Gastrocnemius medialis (tissue), 4 donors: Measurements from ENCODE around the gene HOXD8. TPM values are rescaled to one million over a fixed set of nuclear protein-coding genes. Genes with fewer than 3 reads are reported as not detected.

Source experiments
- ATAC-seq, 2 donors: fragments of 150-250 bp; one replicate each; pipeline ENCODE4 v1.9.1; 2016
- DNase-seq, 2 donors: peaks; one replicate each; pipeline ENCODE4 v3.0.0-alpha.2; 2019
- H3K27ac ChIP-seq, 4 donors: fragments of 200-600 bp; sonication (generic); 1 replicate in 1 of 4; 2 replicates in 3 of 4; pipeline ENCODE4 v1.5.1; 2016 to 2018; ENCODE audit warnings: mild to moderate bottlenecking in 2 of 4, moderate library complexity in 1 of 4
- H3K27me3 ChIP-seq, 3 donors: fragments of 200-600 bp; sonication (generic) in 2 of 3; 1 replicate in 1 of 3; 2 replicates in 2 of 3; pipeline versions ENCODE4 v1.5.1 to v1.6.0; 2016 to 2019; ENCODE audit warnings: mild to moderate bottlenecking in 1 of 3, moderate library complexity in 1 of 3
- H3K36me3 ChIP-seq, 2 donors: fragments of 200-600 bp; sonication (generic) in 1 of 2; one replicate each; pipeline ENCODE4 v1.5.1; 2017 to 2018
- H3K4me1 ChIP-seq, 2 donors: fragments of 200-600 bp; sonication (generic) in 1 of 2; one replicate each; pipeline ENCODE4 v1.5.1; 2016 to 2017; ENCODE audit warnings: mild to moderate bottlenecking in 2 of 2
- H3K4me3 ChIP-seq, 4 donors: fragments of 200-600 bp; sonication (generic) in 3 of 4; 1 replicate in 1 of 4; 2 replicates in 3 of 4; pipeline ENCODE4 v1.5.1; 2016 to 2019; ENCODE audit warnings: mild to moderate bottlenecking in 2 of 4
- H3K9me3 ChIP-seq, 3 donors: fragments of 200-600 bp; sonication (generic) in 2 of 3; 1 replicate in 1 of 3; 2 replicates in 2 of 3; pipeline ENCODE4 v1.5.1; 2016 to 2019
- POLR2A ChIP-seq, 2 donors: fragments of 450-650 bp; IDR thresholded peaks; one replicate each; pipeline ENCODE4 v1.6.1; 2017; ENCODE audit warnings: antibody characterized with exemption in 2 of 2, mild to moderate bottlenecking in 2 of 2, moderate library complexity in 2 of 2
- in situ Hi-C, 4 donors: fragments of 200-750 bp; cut with MboI; loops; one replicate each; pipeline versions ENCODE4 v1.15.0 to v1.8.0; 2017; ENCODE audit warnings: low sequenced_read_pairs in 4 of 4
- intact Hi-C: fragments of 100-400 bp; cut with DNase I; formaldehyde crosslinking; loops from one replicate; pipeline ENCODE4 v1.15.1; 2023; ENCODE audit warnings: low total_unique reads
- total RNA-seq, 4 donors: library from RNA; depleted of rRNA; stranded (reverse); fragments of >200 nt; gene quantifications; one replicate each; pipeline versions ENCODE4 v1.1.0 to v1.2.3, GENCODE V29; 2016
- TF ChIP-seq, protein P1 (sequence below), 5 experiments: fragments of 450-650 bp in 3 of 5; fragments of 200-600 bp in 2 of 5; sonication (generic) in 2 of 5; IDR thresholded peaks in 4 of 5; conservative IDR thresholded peaks in 1 of 5; 1 replicate in 4 of 5; 2 replicates in 1 of 5; pipeline ENCODE4 v1.5.1; 2016 to 2019; ENCODE audit warnings: antibody characterized with exemption in 5 of 5, mild to moderate bottlenecking in 3 of 5, moderate library complexity in 3 of 5

Gene HOXD8
- total RNA-seq, 4 donors from 2014 or later, result 4.0 to 12.0 (median 7.2) TPM

DNA sequence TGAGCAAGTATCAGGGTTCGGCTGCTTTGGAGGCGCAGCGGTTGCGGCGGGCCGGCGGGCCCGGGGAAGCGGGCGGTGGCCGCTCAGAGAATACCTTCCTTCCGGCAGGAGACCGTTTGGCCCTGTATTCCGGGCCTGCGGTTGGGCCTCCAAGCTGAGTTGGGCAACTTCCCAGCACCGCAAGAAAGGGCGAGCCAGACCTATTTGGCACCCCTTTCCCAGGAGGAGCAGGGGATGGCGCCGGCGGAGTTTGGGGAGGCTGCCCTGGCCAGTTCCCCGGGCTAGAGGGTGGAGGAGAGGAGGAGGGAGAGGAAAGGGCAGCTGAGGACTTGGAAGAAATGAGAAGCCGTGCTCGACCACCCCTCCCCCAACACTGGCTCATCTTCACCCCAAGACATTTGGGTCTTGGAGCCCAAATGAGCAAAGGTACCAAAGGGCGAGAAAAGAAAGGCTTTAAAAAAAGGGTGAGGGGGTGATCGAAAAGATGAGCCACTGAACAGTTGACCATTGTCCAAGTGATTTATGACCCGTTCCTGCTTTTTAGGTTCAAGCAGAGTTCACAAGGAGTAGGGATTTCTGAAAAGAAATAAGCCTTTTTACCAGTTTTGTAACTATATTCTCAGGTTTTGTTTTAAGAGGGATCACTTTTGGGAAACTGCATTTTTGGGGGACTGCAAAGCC, 36.0 kb downstream of the HOXD8 start:
- Histone ChIP-seq H3K4me1 (peaks cover 0 to 5% of the 10 kb centered on the region in 2 donors), H3K4me3 (peak overlapping the region in 1 of 4 donors; percentile 17), H3K36me3 (no peaks in the 10 kb centered on the region), H3K27me3 (peaks cover 24 to 51% (median 50%) of the 10 kb centered on the region in 3 donors), H3K9me3 (no peaks in the 10 kb centered on the region), H3K27ac (no peak overlapping the region)
- intact Hi-C loops (no loop called here), in situ Hi-C loops (no loop called here)
- no peak for TF ChIP-seq POLR2A (IDR thresholded peaks at IDR 0.05)
- TF ChIP-seq, protein P1, sequence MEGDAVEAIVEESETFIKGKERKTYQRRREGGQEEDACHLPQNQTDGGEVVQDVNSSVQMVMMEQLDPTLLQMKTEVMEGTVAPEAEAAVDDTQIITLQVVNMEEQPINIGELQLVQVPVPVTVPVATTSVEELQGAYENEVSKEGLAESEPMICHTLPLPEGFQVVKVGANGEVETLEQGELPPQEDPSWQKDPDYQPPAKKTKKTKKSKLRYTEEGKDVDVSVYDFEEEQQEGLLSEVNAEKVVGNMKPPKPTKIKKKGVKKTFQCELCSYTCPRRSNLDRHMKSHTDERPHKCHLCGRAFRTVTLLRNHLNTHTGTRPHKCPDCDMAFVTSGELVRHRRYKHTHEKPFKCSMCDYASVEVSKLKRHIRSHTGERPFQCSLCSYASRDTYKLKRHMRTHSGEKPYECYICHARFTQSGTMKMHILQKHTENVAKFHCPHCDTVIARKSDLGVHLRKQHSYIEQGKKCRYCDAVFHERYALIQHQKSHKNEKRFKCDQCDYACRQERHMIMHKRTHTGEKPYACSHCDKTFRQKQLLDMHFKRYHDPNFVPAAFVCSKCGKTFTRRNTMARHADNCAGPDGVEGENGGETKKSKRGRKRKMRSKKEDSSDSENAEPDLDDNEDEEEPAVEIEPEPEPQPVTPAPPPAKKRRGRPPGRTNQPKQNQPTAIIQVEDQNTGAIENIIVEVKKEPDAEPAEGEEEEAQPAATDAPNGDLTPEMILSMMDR (IDR thresholded peaks at IDR 0.05 in 4 of 5, conservative IDR thresholded peaks at IDR 0.05 in 1 of 5), result no peak
- no peak for DNase-seq
- ATAC-seq, result no peak

DNA sequence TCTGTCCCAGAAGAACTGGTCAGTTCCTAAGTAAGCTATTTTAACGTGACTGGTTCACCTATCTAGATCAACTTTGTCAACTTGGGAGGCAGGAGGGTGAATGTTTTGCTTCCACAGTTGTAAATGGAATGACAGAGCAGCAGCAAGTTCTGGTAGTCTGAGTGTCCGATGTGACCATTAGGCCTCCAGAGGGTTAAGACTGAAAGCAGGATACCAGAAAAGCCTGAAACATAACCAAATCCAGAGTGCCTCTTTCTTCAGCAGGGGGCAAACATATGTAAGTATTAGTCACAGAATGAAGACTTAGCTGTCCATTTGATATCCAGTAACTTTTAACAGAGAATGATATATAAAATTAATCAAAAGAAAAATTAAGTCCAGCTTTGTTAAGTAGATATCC, 36.8 kb downstream of the HOXD8 start:
- Histone ChIP-seq H3K4me1 (no peaks in the 10 kb centered on the region), H3K27ac (no peak overlapping the region), H3K36me3 (no peaks in the 10 kb centered on the region), H3K9me3 (no peaks in the 10 kb centered on the region), H3K4me3 (no peak overlapping the region), H3K27me3 (peaks cover 19 to 47% (median 43%) of the 10 kb centered on the region in 3 donors)
- DNase-seq (no peak), ATAC-seq (no peak)
- TF ChIP-seq, protein P1 (IDR thresholded peaks at IDR 0.05 in 4 of 5, conservative IDR thresholded peaks at IDR 0.05 in 1 of 5), result no peak
- TF ChIP-seq POLR2A (IDR thresholded peaks at IDR 0.05), result no peak
- intact Hi-C loops, result no loop called here
- in situ Hi-C loops, result no loop called here

DNA sequence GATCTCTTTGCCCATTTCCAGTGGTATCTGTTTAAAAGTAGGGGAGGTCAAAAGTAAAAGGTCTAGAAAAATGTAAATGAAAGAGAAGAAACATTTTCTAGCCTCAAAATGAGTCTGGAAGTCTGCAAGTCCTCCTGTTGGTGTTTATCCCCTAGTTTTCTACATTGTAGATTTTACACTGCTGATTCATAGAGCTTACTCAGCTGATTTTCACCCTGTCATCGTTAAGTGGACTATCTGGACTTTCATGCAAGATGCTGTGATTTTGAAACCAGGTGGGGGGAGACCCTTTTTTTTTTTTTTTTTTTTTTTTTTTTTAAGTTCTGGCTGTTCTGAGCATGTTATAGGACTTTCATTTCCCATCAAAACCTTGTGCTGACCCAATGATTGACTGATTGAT, 37.9 kb downstream of the HOXD8 start:
- TF ChIP-seq POLR2A (IDR thresholded peaks at IDR 0.05), result no peak
- TF ChIP-seq, protein P1 (IDR thresholded peaks at IDR 0.05 in 4 of 5, conservative IDR thresholded peaks at IDR 0.05 in 1 of 5), result no peak
- no peak overlapping the region for H3K4me3 ChIP-seq
- no peak overlapping the region for H3K27ac ChIP-seq
- in situ Hi-C loops, result no loop called here
- no peaks in the 10 kb centered on the region for H3K4me1 ChIP-seq
- H3K27me3 ChIP-seq, result peaks cover 27 to 49% (median 39%) of the 10 kb centered on the region in 3 donors
- DNase-seq (no peak), ATAC-seq (no peak)
- H3K9me3 ChIP-seq, result no peaks in the 10 kb centered on the region
- intact Hi-C loops, result no loop called here
- H3K36me3 ChIP-seq, result no peaks in the 10 kb centered on the region

DNA sequence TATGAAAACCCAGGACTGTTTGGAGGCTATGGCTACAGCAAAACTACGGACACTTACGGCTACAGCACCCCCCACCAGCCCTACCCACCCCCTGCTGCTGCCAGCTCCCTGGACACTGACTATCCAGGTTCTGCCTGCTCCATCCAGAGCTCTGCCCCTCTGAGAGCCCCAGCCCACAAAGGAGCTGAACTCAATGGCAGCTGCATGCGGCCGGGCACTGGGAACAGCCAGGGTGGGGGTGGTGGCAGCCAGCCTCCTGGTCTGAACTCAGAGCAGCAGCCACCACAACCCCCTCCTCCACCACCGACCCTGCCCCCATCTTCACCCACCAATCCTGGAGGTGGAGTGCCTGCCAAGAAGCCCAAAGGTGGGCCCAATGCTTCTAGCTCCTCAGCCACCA, 39.7 kb downstream of the HOXD8 start:
- no peaks in the 10 kb centered on the region for H3K36me3 ChIP-seq
- no peaks in the 10 kb centered on the region for H3K9me3 ChIP-seq
- H3K4me1 ChIP-seq, result no peaks in the 10 kb centered on the region
- H3K27ac ChIP-seq, result no peak overlapping the region
- peaks cover 22 to 39% (median 38%) of the 10 kb centered on the region in 3 donors for H3K27me3 ChIP-seq
- no peak for DNase-seq
- intact Hi-C loops (no loop called here), in situ Hi-C loops (no loop called here)
- ATAC-seq, result no peak
- no peak for TF ChIP-seq POLR2A (IDR thresholded peaks at IDR 0.05)
- H3K4me3 ChIP-seq, result no peak overlapping the region

DNA sequence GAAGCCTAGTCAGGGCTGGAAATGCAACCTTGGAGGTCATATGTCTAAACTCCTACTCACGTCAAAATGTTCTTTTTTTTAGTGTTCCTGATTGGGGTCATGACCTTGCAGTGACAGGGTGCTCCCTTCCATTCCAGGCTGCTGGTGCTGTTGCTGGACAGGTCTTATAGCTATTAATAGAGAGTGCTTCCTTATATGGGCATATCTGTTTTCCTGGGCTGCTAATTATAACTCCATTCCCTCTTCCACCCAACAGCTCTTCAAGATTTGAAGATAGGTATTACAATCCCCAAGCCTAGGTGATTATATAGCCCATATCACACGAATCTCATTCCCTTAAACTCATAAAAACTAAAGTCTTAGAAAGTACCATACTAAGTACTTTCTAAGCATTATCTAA, 40.2 kb downstream of the HOXD8 start:
- DNase-seq (no peak), ATAC-seq (no peak)
- no peak overlapping the region for H3K4me3 ChIP-seq
- in situ Hi-C loops (no loop called here), intact Hi-C loops (no loop called here)
- no peaks in the 10 kb centered on the region for H3K36me3 ChIP-seq
- H3K9me3 ChIP-seq, result no peaks in the 10 kb centered on the region
- H3K27ac ChIP-seq, result no peak overlapping the region
- H3K27me3 ChIP-seq, result peaks cover 20 to 36% (median 33%) of the 10 kb centered on the region in 3 donors
- no peaks in the 10 kb centered on the region for H3K4me1 ChIP-seq
- TF ChIP-seq POLR2A (IDR thresholded peaks at IDR 0.05), result no peak
- TF ChIP-seq, protein P1 (IDR thresholded peaks at IDR 0.05 in 4 of 5, conservative IDR thresholded peaks at IDR 0.05 in 1 of 5), result no peak
